Nephron progenitor cell (in vitro differentiated cells): ENCODE data around the gene ATP6V1E1.
"Not testable (repeated sequence)": the region's sequence is repeated elsewhere in the genome, so short reads cannot be mapped to it uniquely, and the experiment has no call there.

Source experiments
- DNase-seq: peaks from one replicate; pipeline ENCODE4 v3.0.0; 2021
- H3K27ac Mint-ChIP-seq: 2 replicates; pipeline ENCODE4 v1.8.0; 2021; ENCODE audit warnings: mild to moderate bottlenecking, moderate library complexity, mixed read lengths
- H3K27me3 Mint-ChIP-seq: 2 replicates; pipeline ENCODE4 v1.8.0; 2021; ENCODE audit warnings: mild to moderate bottlenecking, low read depth, mixed read lengths; ENCODE audit not compliant: poor library complexity
- H3K36me3 Mint-ChIP-seq: 2 replicates; pipeline ENCODE4 v1.8.0; 2021; ENCODE audit warnings: low read depth, mixed read lengths
- H3K4me1 Mint-ChIP-seq: 2 replicates; pipeline ENCODE4 v1.8.0; 2021; ENCODE audit warnings: mixed read lengths
- H3K4me3 Mint-ChIP-seq: 2 replicates; pipeline ENCODE4 v1.8.0; 2021; ENCODE audit warnings: mild to moderate bottlenecking, moderate library complexity, mixed read lengths
- H3K9me3 Mint-ChIP-seq: 2 replicates; pipeline ENCODE4 v1.8.0; 2021; ENCODE audit warnings: mild to moderate bottlenecking, moderate library complexity, mixed read lengths
- TF ChIP-seq, protein P1 (sequence below): fragments of 200-600 bp; sonication (generic); IDR thresholded peaks from 2 replicates; pipeline ENCODE4 v1.5.0; 2021; ENCODE audit warnings: antibody characterized with exemption

Gene ATP6V1E1

DNA sequence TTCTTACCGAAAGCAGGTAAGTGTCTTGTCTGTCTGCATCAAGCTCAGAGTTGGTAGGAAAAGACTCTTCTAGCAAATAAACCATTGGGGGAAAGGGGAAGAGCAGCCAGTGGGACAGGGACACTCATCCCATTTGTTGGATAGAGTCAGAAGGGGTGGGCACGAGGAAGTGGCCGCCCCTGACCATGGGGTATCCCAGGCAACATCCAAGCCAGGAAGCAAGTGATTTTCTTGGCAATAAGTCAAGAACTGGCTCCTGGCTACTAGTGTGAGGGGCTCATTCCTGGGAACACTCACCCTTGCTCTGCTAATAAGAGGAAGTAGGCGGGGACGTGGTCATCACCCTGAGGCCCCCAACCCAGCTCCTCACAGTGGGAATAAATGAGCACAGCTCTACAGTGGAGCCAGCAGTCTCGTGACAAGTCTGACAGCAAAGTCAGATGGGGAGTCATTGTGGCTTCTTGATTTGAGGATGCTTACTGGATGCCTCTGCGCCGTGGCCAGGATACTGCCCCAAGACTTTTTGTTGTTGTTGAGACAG, 58.5 kb downstream of the ATP6V1E1 start:
- TF ChIP-seq, protein P1, sequence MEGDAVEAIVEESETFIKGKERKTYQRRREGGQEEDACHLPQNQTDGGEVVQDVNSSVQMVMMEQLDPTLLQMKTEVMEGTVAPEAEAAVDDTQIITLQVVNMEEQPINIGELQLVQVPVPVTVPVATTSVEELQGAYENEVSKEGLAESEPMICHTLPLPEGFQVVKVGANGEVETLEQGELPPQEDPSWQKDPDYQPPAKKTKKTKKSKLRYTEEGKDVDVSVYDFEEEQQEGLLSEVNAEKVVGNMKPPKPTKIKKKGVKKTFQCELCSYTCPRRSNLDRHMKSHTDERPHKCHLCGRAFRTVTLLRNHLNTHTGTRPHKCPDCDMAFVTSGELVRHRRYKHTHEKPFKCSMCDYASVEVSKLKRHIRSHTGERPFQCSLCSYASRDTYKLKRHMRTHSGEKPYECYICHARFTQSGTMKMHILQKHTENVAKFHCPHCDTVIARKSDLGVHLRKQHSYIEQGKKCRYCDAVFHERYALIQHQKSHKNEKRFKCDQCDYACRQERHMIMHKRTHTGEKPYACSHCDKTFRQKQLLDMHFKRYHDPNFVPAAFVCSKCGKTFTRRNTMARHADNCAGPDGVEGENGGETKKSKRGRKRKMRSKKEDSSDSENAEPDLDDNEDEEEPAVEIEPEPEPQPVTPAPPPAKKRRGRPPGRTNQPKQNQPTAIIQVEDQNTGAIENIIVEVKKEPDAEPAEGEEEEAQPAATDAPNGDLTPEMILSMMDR = no peak
- no peak for DNase-seq
- Mint-ChIP-seq H3K27ac (peak overlapping the region; percentile 87), H3K9me3 (no peaks in the 10 kb centered on the region), H3K4me1 (peaks cover 32% of the 10 kb centered on the region), H3K36me3 (no peaks in the 10 kb centered on the region), H3K4me3 (no peak overlapping the region), H3K27me3 (no peaks in the 10 kb centered on the region)

DNA sequence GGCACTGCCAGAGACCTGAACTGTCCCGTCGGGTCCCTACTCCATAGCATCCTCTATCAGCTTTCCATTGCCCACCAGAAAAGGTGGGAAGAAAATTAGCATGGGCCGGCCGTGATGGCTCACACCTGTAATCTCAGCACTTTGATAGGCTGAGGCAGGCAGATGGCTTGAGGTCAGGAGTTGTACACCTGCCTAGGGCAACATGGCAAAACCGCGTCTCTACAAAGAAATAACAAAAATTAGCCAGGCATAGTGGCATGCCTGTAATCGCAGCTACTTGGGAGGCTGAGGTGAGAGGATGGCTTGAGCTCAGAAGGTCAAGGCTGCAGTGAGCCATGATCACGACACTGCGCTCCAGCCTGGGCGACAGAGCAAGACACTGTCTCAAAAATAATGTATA, 61.8 kb downstream of the ATP6V1E1 start:
- H3K27ac Mint-ChIP-seq = no peak overlapping the region
- peaks cover 48% of the 10 kb centered on the region for H3K4me1 Mint-ChIP-seq
- H3K27me3 Mint-ChIP-seq = peaks cover 3% of the 10 kb centered on the region
- H3K9me3 Mint-ChIP-seq = peaks cover 4% of the 10 kb centered on the region
- peaks cover 14% of the 10 kb centered on the region for H3K36me3 Mint-ChIP-seq
- H3K4me3 Mint-ChIP-seq = no peak overlapping the region
- TF ChIP-seq, protein P1 = no peak
- no peak for DNase-seq

GRCh38 chr22:17566016-17566687, 62.4 kb downstream of the ATP6V1E1 start:
- H3K36me3 Mint-ChIP-seq = peaks cover 14% of the 10 kb centered on the region
- not testable (repeated sequence) for H3K4me3 Mint-ChIP-seq, H3K27me3 Mint-ChIP-seq, DNase-seq, H3K9me3 Mint-ChIP-seq, H3K27ac Mint-ChIP-seq
- peaks cover 44% of the 10 kb centered on the region for H3K4me1 Mint-ChIP-seq

DNA sequence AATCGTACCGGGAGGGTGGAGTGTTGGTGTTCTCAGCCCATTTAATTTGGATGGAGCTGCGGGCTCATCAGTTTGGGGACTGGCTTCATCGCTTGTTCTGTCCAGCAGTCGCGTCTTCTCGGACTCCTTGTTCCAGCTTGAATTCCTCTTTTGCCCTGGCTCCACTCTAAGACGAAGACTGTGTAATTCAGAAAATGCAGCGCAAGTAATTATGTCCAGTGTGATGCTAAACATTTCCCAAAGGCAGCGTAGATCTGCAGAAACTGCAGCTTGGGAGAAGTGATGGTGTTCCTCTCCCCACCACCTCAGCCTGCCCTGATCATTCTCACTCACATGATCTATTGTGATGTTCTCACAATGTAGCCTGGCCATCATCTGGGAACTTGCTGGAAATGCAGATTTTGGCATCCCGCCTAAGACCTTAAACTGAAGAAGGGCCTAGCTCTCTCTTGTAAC, 64.6 kb downstream of the ATP6V1E1 start:
- peaks cover 3% of the 10 kb centered on the region for H3K27me3 Mint-ChIP-seq
- peak overlapping the region; percentile 90 for H3K27ac Mint-ChIP-seq
- TF ChIP-seq, protein P1 = no peak
- peaks cover 20% of the 10 kb centered on the region for H3K9me3 Mint-ChIP-seq
- H3K4me1 Mint-ChIP-seq = peaks cover 22% of the 10 kb centered on the region
- no peak for DNase-seq
- no peak overlapping the region for H3K4me3 Mint-ChIP-seq
- peaks cover 31% of the 10 kb centered on the region for H3K36me3 Mint-ChIP-seq

GRCh38 chr22:17562906-17563870, 65.4 kb downstream of the ATP6V1E1 start, which contains the start of gene SLC25A18:
Gene SLC25A18 (plus strand): TSS chr22:17563498. CDS start chr22:17579945, 16,447 bp downstream.
- DNase-seq = no peak
- peak within 1 kb of the TSS; percentile 94 for H3K27ac Mint-ChIP-seq

More at GRCh38 chr22:17562906-17563870, 65.4 kb downstream of the ATP6V1E1 start, which contains the start of gene SLC25A18:
- Mint-ChIP-seq H3K4me3 (peak within 1 kb of the TSS; percentile 14), H3K9me3 (peaks cover 22% of the 10 kb centered on the region), H3K36me3 (peaks cover 39% of the 10 kb centered on the region), H3K4me1 (peaks cover 22% of the 10 kb centered on the region), H3K27me3 (peaks cover 3% of the 10 kb centered on the region)
- TF ChIP-seq, protein P1 = peak; percentile 16
